GM10847 (cell line): ENCODE results near the gene ITGA11.

Experiments
- POLR2A ChIP-seq: IDR thresholded peaks from 2 replicates; pipeline ENCODE4 v1.6.1; 2011; ENCODE audit not compliant: insufficient read length; ENCODE audit errors: extremely low read depth

The ITGA11 gene

DNA sequence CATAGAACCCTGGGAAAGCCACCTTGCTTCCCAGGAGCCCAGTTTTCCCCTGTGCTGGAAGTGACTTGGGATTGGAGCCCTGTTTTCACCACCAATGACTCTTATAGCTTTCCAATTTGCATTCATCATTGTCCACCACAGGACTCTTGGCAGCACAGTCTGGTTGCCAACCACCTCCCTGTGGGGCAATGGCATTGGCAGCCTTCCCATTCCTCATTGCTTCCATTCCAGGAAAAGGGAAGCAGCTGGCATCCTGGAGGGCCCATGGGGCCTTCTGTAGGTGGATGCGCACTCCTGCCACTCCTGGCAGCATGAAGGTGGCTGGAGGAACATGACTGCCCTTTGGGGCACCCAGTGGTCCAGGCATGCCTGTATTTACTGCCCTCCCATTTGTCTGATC lies 96.7 kb downstream of the ITGA11 start:
- TF ChIP-seq POLR2A, result no peak

DNA sequence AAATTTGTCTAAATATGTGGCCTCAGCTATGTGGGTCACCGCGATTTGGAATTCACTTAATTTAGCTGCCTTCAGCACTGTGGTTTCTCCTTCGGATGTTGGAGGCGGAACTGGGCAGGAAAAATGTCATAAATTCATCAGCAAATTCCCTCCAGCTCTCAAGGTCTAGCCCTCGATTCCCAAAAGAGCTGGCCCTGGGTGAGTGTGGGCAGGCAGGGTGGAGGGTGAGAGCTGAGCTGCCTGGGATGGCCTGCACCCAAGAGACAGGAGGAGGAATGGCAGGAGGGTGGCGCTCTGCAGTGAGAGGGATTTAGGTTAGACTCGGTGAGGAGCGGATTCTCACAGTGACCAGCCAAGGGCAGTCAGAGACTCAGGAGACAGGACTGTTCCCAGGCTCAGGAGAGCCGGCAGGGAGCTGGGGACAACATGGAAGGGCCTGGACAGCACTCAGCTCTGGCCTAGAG lies 97.3 kb downstream of the ITGA11 start:
- no peak for TF ChIP-seq POLR2A

DNA sequence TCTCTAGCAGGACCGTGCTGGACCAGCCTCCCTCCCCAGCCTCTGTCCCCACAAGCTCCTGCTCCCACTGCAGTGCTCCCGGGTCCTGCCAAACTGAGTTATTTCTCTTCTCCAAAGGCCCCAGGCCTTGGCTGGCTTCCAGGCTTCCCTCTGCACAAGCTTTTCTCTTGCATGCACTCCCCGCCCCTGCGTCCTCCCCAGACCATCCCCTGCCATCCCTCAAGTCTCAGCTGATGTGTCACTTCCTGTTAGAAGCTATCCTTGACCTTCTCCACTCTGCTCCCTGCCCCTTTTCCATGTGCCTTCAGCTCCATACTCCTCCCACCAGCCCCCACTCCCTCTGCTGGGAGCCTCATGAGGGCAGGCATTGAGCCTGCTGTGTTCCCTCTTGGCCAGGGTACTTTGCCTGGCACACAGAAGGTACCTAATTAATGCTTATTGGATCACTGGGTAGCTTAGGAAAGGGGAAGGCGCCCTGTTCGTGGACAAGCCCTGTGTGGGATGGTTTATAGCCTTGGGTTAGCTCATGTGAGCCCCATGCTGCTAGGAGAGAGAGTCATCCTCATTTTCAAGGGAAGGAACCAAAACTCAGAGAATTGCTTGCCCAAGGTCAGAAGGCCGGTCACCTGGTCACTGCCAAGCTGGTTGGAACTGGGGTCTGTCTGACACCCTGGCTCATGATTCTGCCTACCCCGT lies 98.0 kb downstream of the ITGA11 start:
- TF ChIP-seq POLR2A, result no peak

DNA sequence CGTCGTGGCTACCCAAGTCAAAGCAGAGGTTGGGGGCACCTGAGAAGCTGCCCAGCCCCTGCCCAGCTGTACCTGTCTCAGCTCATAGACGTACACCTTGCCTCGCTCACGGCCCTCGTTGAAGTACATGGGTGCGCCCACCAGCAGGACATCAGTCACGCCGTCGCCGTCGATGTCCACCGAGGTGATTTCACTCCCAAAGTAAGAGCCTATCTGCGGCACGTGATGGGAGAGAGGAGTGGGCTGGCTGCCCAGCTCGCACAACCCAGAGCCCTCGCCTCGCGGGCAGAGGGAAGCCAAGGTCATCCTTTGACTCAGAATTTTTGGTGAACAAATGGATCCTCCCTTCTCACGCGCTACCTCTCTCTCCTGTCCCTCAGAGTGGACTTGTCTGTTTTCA lies 99.7 kb downstream of the ITGA11 start:
- TF ChIP-seq POLR2A, result no peak

DNA sequence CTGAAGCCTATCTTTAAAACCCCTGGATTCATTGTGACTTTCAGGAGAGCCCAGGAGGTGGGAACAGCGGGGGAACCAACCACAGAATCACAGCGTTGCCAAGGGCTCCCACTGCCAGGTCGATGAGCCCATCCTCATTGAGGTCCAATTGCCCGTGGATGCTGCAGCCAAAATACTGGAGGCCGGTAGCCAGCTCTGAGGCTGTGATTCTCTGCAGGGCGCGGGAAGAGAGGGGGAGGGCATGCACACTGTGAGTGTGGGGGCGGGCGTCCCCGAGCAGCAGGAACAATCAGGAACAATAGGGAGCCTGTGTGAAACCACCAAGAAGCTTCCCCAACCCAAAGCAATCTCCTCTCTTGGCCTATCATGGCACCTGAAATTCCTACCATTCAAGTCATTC lies 101.1 kb downstream of the ITGA11 start:
- no peak for TF ChIP-seq POLR2A

DNA sequence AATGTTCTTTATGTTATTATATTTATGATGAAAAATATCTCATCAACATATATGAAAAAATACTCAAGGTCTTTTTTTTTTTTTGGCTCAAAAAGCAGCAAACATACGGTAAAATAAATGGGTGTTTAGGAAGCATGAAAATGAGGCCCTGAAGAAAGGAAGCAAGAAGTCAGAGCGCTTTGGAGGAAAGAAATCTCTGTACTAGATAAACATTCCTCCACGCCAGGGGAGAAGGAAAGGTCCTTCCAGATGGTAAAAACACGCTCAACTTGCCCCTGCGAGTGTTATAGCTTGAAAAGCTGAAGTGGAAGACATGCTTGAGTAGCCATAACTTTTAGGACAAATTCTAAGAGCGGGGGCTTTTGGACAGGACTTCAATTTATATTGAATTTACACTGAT lies 101.5 kb downstream of the ITGA11 start:
- TF ChIP-seq POLR2A, result no peak

DNA sequence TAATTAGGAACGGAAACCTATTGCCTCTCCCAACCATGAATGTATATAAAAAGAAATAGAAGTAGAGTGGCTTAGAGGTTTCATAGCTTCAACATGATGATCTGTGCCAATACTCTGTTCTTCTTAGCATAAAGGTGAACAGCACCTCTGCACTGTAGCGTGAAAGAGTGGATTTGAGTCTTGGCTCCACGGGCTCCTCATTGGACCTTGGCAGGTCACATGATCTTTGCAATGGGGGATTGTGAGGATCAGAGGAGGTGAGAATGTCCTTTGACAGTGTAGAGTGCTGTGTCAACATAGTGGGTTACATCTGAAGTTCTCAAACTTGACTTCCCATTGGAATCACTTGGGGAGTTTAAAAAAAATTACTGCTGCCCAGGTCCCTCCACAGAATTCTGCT lies 103.0 kb downstream of the ITGA11 start:
- TF ChIP-seq POLR2A, result no peak

DNA sequence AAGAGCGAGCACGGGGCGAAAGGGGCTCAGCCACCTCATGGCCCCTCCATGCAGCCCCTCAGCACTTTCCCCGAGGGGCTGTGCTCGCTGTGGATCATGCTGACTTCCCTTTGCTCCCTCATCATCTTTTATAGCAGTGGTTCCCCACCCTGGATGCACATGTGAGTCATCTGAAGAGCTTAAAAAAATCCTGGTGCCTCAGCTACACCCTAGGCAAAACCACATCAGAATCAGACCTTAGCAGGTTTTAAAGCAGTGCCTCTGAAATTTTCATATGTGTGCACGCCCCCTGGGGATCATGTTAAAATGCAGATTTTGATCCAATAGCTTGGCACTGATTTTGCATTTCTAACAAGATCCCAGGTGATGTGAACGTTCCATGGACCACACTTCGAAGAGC lies 103.5 kb downstream of the ITGA11 start:
- no peak for TF ChIP-seq POLR2A

DNA sequence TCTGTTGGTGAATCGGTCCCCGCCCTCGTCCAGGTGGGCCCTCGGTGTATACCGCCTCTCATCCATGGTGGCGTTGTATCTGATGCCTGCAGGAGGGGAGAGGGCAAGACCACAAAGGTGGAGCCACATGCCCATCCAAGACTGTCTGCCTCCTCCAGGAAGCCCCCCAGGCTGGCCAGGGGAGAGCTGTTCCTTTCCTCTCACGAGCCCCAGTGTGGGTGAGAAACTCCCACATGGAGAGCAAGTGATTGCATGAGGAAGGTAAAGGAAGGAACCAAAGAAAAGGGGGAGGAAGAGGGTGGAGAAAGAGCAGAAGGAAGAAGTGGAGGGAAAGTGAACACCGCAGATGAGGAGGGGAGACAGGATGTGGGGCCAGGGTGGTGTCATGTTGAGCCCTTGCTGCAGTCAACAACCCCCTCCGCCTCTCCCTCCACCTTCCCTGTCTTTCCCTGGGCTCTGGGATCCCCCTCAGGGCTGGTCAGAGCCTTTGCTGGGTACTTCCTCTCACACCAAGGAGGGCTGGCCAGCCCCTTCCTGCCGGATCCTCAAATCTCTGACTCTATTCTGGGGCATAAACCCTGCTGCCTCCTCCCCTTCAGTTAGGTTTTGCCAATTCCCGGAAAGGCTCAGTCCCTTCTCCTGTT lies 105.1 kb downstream of the ITGA11 start:
- TF ChIP-seq POLR2A, result no peak

DNA sequence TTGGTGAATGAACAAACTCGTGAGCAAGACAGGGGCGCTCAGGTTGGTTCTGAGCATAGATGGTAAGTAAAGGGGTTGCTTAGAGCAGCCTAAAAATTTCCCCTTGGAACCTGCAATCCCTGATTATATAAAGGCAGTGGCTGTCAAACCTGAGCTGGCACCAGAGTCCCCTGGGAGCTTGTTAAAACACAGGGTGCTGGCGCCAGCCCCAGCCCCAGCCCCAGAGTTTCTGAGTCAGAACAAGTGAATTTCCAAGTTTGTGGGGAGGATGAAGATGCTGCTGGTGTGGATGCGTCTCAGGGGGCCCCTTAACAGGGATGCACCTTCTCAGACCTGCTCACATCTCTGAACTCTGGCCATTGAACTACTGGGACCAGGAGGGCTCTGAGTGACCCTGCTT lies 106.2 kb downstream of the ITGA11 start:
- no peak for TF ChIP-seq POLR2A

DNA sequence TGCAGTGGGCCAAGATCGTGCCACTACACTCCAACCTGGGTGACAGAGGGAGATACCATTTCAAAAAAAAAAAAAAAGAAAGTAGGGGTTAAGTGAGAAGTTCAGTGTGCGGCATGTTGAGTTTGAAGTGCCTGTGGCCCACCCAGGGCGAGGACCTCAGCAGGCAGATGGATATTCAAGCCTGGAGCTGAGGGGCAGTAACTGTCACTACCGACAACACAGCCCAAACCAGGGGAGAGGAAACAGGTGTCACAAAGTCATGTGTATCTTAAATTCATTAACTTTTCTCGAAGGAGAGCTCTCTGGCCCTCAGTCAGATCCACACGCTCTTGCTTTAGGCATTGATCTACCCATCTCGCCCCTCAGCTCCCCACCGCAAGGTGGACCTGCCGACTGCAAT lies 109.2 kb downstream of the ITGA11 start:
- no peak for TF ChIP-seq POLR2A

DNA sequence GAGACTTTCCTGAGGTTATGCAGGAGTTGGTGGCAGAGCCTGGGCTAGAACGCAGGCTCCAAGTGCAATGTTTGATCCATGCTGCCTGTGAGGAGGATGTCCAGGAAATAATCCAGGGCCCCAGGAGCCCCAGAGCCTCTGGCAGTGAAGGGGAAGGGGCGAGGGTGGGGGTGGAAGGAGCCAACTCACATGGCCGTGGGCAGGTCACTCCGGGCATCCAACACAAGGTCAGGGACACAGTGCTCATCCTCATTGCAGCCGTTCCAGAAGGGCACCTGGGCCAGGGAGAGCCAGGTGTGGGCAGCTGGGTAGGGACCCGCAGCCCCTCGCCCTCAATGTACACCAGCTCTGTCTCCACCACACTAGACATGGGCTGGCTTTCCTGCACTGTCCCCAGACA lies 110.7 kb downstream of the ITGA11 start:
- TF ChIP-seq POLR2A, result no peak

DNA sequence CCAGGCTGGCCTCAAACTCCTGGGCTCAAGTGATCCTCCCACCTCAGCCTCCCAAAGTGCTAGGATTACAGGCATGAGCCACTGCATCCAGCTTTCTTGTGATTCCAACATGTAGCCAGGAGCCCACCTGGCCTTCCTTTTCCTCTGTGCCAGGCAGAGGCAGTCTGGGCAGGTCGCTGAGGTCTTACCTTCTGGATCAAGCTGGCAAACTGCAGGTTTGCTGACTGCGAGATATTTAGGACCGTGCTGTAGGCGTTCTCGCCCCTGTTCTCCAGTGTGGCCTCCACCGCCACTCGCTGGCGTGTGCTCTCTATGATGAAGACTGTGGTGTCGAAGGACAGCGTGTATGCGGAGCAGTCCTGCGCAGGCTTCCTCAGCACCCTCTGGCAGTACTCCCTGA lies 112.0 kb downstream of the ITGA11 start:
- TF ChIP-seq POLR2A, result no peak

DNA sequence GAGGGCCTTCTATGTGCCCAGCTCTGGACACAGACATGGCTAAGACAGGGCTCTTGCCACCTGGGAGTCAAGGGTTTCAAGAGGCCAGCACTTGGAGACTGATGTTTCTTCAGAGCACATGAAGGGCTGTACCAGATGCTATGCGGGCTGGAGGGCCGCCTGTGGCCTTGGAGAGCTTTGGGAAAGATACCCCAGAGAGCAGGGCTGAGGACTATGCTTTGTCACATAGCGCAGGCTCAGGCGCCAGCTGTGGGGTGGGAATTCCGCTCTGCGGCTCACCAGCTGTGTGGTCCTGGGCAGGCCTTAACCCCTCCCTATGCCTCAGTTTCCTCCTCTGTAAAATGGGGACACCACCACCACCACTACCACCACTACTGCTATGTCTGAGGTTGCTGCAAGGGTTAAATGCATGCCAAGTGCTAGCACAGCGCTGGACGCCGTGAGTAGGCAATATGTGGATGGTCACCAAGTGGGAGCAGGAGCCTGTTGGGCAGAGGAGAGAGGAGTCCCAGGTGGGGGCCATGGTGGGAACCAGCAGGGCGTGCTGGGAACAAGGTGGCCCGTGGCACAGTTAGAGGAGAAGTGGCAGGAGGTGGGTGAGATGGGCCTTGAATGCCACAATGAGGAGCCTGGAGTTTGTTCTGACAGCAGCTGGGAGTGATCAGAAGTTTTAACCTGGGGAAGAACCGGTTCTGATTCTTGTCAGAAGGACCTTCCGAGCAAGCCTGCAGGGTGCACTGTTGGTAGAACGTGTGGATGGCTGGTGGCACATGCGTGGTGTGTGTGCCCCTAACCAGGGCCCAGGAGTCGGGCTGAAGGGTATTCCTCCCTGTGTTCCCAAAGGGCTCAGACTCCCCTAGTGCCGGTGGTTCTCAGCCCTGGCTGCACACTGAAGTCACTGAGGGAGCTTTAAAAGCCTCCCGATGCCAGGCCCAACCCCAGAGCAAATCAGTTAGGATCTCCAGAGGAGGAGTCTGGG lies 112.7 kb downstream of the ITGA11 start:
- TF ChIP-seq POLR2A, result no peak

DNA sequence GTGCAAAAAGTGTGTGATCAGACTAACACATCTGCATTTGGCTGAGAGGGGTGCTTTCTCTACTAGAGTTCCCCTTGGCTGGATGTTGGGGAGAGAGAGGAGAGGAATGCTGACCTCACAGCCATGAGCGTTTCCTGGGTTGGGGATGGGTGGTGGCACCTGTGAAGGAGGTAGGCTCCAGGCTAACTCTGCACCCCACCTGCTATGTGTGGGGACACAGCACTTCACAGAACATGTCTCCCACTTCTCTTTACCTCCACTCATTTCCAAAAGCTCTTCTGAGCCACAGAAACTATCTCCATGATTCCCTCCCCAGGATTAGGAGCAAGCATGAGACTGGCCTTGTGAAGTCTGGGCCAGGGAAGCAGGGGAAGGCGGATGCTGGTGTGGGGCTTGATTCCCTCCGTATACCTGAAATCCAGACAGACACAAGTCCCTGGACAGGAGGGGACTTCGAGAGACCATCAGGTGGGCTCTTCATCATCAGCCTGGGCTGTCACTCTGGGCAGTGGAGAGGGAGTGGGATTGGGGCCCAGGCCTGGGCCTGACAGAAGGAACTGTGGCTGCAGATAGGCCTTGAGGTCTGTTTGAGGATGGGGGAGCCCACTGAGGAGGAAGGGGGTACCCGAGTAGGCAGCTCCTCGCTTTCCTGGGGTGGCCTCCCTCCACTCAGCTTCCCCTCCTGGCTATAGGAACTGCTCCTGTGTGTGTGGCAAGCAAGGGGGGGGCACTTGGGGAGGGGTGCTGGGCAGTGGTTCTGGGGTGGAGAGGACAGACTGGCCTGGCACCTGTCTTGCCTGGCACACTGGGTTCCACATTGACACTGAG lies 113.7 kb downstream of the ITGA11 start:
- no peak for TF ChIP-seq POLR2A
